ENCODE data around the gene CPSF3.

The CPSF3 gene

GRCh38 chr2:9430316-9431293, 7.2 kb downstream of the CPSF3 start:
- Histone ChIP-seq H3K4me1 (peaks cover 23% of the 10 kb centered on the region), H3K9me3 (no peaks in the 10 kb centered on the region), H3K36me3 (peaks cover 78% of the 10 kb centered on the region), H3K27ac (no peak overlapping the region), H4K20me1 (no peaks in the 10 kb centered on the region), H3K4me3 (no peak overlapping the region), H3K27me3 (no peaks in the 10 kb centered on the region), H3K4me2 (no peak overlapping the region), H3K9ac (no peak overlapping the region)
- TF ChIP-seq Cebpa-rat (IDR thresholded peaks at IDR 0.05), result no peak

GRCh38 chr2:9434489-9434888, 11.0 kb downstream of the CPSF3 start:
- Histone ChIP-seq H3K4me3 (no peak overlapping the region), H3K4me2 (peak overlapping the region; percentile 39), H3K36me3 (peaks cover 95% of the 10 kb centered on the region), H3K27ac (no peak overlapping the region; the same call in 1 of the 2 replicates), H3K9me3 (no peaks in the 10 kb centered on the region), H4K20me1 (no peaks in the 10 kb centered on the region), H3K27me3 (no peaks in the 10 kb centered on the region), H3K9ac (0 out of 2 replicates have a peak overlapping the region, but pooled peaks have one; percentile 3), H3K4me1 (peaks cover 17% of the 10 kb centered on the region)
- TF ChIP-seq Cebpa-rat (IDR thresholded peaks at IDR 0.05), result no peak

- Histone ChIP-seq H4K20me1 (no peaks in the 10 kb centered on the region), H3K9ac (no peak overlapping the region), H3K4me1 (peaks cover 10% of the 10 kb centered on the region), H3K27ac (no peak overlapping the region), H3K4me3 (no peak overlapping the region), H3K4me2 (no peak overlapping the region), H3K36me3 (peaks cover 91% of the 10 kb centered on the region), H3K9me3 (no peaks in the 10 kb centered on the region), H3K27me3 (no peaks in the 10 kb centered on the region)
- TF ChIP-seq Cebpa-rat (IDR thresholded peaks at IDR 0.05), result no peak
Observed at GRCh38 chr2:9439536-9439935, 16.1 kb downstream of the CPSF3 start.

- Histone ChIP-seq H3K27me3 (no peaks in the 10 kb centered on the region), H3K27ac (no peak overlapping the region), H3K4me1 (peaks cover 3% of the 10 kb centered on the region), H4K20me1 (no peaks in the 10 kb centered on the region), H3K9me3 (no peaks in the 10 kb centered on the region), H3K9ac (no peak overlapping the region), H3K4me2 (no peak overlapping the region), H3K36me3 (peaks cover 94% of the 10 kb centered on the region), H3K4me3 (no peak overlapping the region)
- no peak for TF ChIP-seq Cebpa-rat (IDR thresholded peaks at IDR 0.05)
Observed at GRCh38 chr2:9440058-9440727, 16.7 kb downstream of the CPSF3 start.

GRCh38 chr2:9441556-9441955, 18.1 kb downstream of the CPSF3 start:
- H3K9me3 ChIP-seq, result no peaks in the 10 kb centered on the region
- H3K4me2 ChIP-seq, result no peak overlapping the region
- no peak overlapping the region for H3K9ac ChIP-seq
- H3K4me1 ChIP-seq, result no peaks in the 10 kb centered on the region
- TF ChIP-seq Cebpa-rat (IDR thresholded peaks at IDR 0.05), result no peak
- H3K27me3 ChIP-seq, result no peaks in the 10 kb centered on the region
- H3K27ac ChIP-seq, result no peak overlapping the region
- peaks cover 95% of the 10 kb centered on the region for H3K36me3 ChIP-seq
- no peaks in the 10 kb centered on the region for H4K20me1 ChIP-seq
- no peak overlapping the region for H3K4me3 ChIP-seq

- Histone ChIP-seq H3K4me3 (no peak overlapping the region), H3K9ac (no peak overlapping the region), H3K9me3 (no peaks in the 10 kb centered on the region), H4K20me1 (no peaks in the 10 kb centered on the region), H3K27ac (no peak overlapping the region), H3K27me3 (no peaks in the 10 kb centered on the region), H3K4me1 (no peaks in the 10 kb centered on the region), H3K36me3 (peaks cover 95% of the 10 kb centered on the region), H3K4me2 (no peak overlapping the region)
- TF ChIP-seq Cebpa-rat (IDR thresholded peaks at IDR 0.05), result no peak
Observed at GRCh38 chr2:9443526-9443925, 20.1 kb downstream of the CPSF3 start.

- no peak overlapping the region for H3K4me3 ChIP-seq
- no peaks in the 10 kb centered on the region for H3K27me3 ChIP-seq
- no peaks in the 10 kb centered on the region for H3K9me3 ChIP-seq
- H3K27ac ChIP-seq, result no peak overlapping the region
- H3K9ac ChIP-seq, result no peak overlapping the region
- H3K4me1 ChIP-seq, result no peaks in the 10 kb centered on the region
- no peaks in the 10 kb centered on the region for H4K20me1 ChIP-seq
- no peak for TF ChIP-seq Cebpa-rat (IDR thresholded peaks at IDR 0.05)
- H3K4me2 ChIP-seq, result no peak overlapping the region
- H3K36me3 ChIP-seq, result peaks cover 97% of the 10 kb centered on the region
Observed at GRCh38 chr2:9445089-9445488, 21.6 kb downstream of the CPSF3 start.

GRCh38 chr2:9451231-9451630, 27.8 kb downstream of the CPSF3 start:
- Histone ChIP-seq H3K27ac (no peak overlapping the region), H3K4me3 (no peak overlapping the region), H3K36me3 (peaks cover 98% of the 10 kb centered on the region), H4K20me1 (no peaks in the 10 kb centered on the region), H3K9me3 (no peaks in the 10 kb centered on the region), H3K27me3 (no peaks in the 10 kb centered on the region), H3K4me1 (no peaks in the 10 kb centered on the region), H3K4me2 (no peak overlapping the region), H3K9ac (no peak overlapping the region)
- TF ChIP-seq Cebpa-rat (IDR thresholded peaks at IDR 0.05), result no peak

GRCh38 chr2:9460441-9461017, 37.1 kb downstream of the CPSF3 start:
- no peak overlapping the region for H3K9ac ChIP-seq
- no peaks in the 10 kb centered on the region for H3K27me3 ChIP-seq
- no peak overlapping the region for H3K4me2 ChIP-seq
- H3K36me3 ChIP-seq, result peaks cover 90% of the 10 kb centered on the region
- H3K27ac ChIP-seq, result no peak overlapping the region
- no peak overlapping the region for H3K4me3 ChIP-seq
- H3K4me1 ChIP-seq, result peaks cover 25% of the 10 kb centered on the region
- no peaks in the 10 kb centered on the region for H4K20me1 ChIP-seq
- H3K9me3 ChIP-seq, result no peaks in the 10 kb centered on the region
- no peak for TF ChIP-seq Cebpa-rat (IDR thresholded peaks at IDR 0.05)

GRCh38 chr2:9461079-9461478, 37.6 kb downstream of the CPSF3 start:
- TF ChIP-seq Cebpa-rat (IDR thresholded peaks at IDR 0.05), result no peak
- Histone ChIP-seq H3K9me3 (no peaks in the 10 kb centered on the region), H3K9ac (no peak overlapping the region), H3K4me3 (no peak overlapping the region), H3K27me3 (no peaks in the 10 kb centered on the region), H3K36me3 (peaks cover 92% of the 10 kb centered on the region), H4K20me1 (no peaks in the 10 kb centered on the region), H3K27ac (no peak overlapping the region), H3K4me2 (no peak overlapping the region), H3K4me1 (peaks cover 25% of the 10 kb centered on the region)

Data from BLaER1 (cell line).